GM18507 (cell line): ENCODE results near the gene SEC31A.
"Not testable (repeated sequence)": the region's sequence is repeated elsewhere in the genome, so short reads cannot be mapped to it uniquely, and the experiment has no call there.

Experiments
- DNase-seq: peaks from one replicate; pipeline ENCODE4 v3.0.0; 2011; ENCODE audit warnings: low read depth; ENCODE audit not compliant: insufficient read length; ENCODE audit errors: extremely low spot score
- FAIRE-seq: peaks from 2 replicates; lab custom pipeline; 2011; peaks lifted over from hg19 to GRCh38; lab: Jason Lieb, UNC

The SEC31A gene

DNA sequence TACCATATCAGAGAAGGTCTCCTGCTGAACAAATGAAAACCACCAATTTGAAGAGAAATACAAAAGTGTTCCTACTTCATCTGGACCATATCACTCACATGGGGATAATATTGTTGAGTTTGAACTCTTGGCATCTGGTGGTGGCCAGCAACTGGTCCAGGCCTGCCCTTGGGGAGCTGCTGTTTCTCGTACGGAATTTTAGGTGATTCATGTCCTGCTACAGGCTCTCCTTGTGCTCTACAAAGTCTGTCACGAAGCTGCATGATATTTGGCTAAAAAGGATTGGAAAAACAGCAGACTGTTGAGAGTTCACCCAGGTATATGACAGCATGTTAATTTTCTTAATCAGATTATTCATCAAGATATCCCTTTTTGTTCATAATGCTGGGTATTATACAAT is 42.2 kb downstream of the SEC31A start:
- FAIRE-seq (no peak), DNase-seq (no peak)

GRCh38 chr4:82842593-82842992 is 48.4 kb downstream of the SEC31A start:
- no peak for FAIRE-seq

DNA sequence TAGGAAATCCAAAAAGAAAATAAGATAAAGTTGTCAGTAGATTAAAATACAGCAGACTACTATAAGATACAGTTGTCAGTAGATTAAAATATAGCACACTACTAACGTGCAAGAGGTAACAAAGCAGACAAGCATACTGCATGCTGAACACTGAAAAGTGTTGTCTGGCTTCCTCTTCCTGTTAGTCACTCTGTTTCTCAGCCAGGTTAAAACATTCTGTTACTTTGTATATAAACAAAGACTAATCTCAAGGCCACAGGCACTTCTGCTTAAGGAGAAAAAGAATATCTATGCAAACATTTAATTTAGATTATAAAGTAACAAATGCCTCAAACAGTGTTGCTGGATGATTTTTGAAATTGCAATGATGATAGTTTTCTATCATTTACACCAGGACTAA is 51.3 kb downstream of the SEC31A start:
- no peak for FAIRE-seq
- DNase-seq = no peak

More at GRCh38 chr4:82842593-82842992, 48.4 kb downstream of the SEC31A start:
- DNase-seq = no peak

- DNase-seq = no peak
- FAIRE-seq = no peak
Observed at GRCh38 chr4:82833696-82834313, 57.1 kb downstream of the SEC31A start.

DNA sequence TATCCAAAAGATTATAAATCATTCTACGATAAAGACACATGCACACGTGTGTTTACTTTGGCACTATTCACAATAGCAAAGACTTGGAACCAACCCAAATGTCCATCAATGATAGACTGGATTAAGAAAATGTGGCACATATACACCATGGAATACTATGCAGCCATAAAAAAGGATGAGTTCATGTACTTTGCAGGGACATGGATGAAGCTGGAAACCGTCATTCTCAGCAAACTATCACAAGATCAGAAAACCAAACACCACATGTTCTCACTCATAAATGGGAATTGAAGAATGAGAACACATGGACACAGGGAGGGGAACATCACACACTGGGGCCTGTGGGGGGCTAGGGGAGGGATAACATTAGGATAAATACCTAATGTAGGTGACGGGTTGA is 57.9 kb downstream of the SEC31A start:
- FAIRE-seq, DNase-seq: not testable (repeated sequence)

- DNase-seq = no peak
- FAIRE-seq = no peak
Observed at GRCh38 chr4:82825425-82825824, 65.5 kb downstream of the SEC31A start.

DNA sequence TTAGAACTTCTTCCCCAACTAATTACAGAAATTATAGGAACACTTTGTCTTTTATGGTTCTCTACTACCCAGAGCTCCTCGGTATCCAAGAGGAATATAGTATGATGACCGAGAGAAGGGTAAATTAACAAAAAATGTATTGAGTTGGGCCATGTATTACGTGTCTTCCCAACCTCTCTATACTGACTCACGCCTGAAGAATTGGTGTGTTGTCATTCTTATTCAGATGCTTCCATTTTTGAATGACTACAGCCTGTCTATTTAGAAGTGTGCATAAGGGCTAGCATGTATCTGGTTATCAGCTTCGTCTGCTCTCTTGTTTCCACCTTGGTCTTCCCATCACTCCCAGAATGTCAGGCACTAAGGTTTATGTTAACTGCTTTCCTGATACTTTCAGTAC is 67.9 kb downstream of the SEC31A start:
- FAIRE-seq (no peak), DNase-seq (no peak)

DNA sequence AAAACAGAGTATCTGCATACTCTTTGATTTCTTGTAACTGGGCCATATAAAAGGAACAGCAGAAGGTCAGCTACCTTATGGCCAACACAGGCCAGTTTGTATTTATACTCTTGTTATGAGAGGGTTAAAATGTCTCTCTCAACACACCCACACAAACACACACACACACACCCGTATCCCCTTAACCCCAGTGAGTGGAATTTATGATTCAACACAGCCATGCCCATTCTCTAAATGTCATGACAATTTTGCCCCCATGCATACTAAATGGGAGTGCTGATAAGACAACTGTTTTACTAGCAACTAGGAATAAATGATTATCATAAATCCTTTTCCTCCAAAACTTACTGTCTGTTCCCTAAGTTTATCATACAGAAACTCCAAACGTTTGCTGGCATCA is 70.3 kb downstream of the SEC31A start:
- FAIRE-seq (no peak), DNase-seq (no peak)

- no peak for DNase-seq
- FAIRE-seq = peak; percentile 73
Observed at GRCh38 chr4:82818664-82819662, 72.0 kb downstream of the SEC31A start.

DNA sequence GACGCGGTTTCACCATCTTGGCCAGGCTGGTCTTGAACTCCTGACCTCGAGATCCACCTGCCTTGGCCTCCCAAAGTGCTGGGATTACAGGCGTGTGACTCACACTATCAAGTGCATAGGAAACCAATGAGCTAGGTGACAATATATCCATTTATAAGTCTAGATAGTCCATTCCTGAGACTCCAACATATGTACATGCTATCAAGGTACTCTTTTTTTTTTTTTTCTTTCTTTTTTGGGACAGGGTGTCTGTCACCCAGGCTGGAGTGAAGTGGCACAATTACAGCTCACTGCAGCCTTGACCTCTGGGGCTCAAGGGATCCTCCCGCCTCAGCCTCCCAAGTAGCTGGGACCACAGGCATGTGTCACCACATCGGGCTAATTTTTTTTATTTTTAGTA is 74.1 kb downstream of the SEC31A start:
- FAIRE-seq = not testable (repeated sequence)

GRCh38 chr4:82814034-82814433 is 76.9 kb downstream of the SEC31A start:
- DNase-seq = no peak
- no peak for FAIRE-seq

More for the DNA sequence above, 74.1 kb downstream of the SEC31A start:
- DNase-seq = not testable (repeated sequence)

DNA sequence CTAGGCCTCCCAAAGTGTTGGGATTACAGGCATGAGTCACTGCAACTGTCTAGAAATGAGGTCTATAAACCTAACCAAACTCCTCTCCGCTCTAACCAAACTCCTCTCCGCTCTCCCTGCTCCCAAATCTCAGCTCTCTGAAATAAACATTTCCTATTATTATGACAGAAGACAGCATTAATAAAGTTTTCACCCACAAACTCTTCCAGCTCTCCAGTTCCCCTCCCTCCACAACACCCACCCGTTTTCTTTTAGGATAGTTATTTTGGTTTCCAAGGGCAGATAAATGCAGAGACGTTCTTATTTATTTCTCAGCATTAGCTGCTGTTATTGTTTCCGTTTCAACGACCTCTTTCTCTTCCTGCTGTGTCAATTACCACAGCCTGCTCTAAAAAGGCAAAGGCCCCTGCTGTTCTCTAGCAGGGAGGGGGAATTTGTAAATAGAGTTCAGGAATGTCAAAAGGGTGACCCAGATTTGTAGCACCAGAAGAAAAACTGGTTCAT is 79.1 kb downstream of the SEC31A start:
- FAIRE-seq (no peak), DNase-seq (no peak)

GRCh38 chr4:82811392-82811791 is 79.6 kb downstream of the SEC31A start:
- DNase-seq (no peak), FAIRE-seq (no peak)

- no peak for FAIRE-seq
- DNase-seq = no peak
Observed at GRCh38 chr4:82810176-82810575, 80.8 kb downstream of the SEC31A start.

GRCh38 chr4:82809619-82810018 is 81.3 kb downstream of the SEC31A start:
- DNase-seq = no peak
- FAIRE-seq = no peak

DNA sequence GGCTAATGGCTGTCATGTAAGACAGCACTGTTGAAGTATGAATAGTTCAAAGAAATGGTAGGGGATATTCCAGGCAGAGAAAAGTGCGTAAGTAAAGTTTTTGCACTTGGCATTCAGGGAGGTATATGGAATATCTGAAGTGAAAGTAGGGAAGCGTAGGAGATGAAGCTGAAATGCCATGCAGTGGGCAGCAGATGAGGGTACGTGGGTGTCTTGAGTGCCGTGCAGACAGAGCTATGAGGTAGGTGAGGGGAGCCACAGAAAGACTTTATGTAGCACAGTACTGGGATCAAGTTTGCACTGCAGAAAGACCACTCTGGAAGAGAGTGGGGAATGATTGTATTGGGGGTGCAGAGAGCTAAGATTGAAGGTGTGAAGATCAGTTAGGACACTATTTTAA is 87.2 kb downstream of the SEC31A start:
- DNase-seq (no peak), FAIRE-seq (no peak)

- FAIRE-seq (no peak), DNase-seq (no peak)
Observed at GRCh38 chr4:82802911-82803310, 88.0 kb downstream of the SEC31A start.

DNA sequence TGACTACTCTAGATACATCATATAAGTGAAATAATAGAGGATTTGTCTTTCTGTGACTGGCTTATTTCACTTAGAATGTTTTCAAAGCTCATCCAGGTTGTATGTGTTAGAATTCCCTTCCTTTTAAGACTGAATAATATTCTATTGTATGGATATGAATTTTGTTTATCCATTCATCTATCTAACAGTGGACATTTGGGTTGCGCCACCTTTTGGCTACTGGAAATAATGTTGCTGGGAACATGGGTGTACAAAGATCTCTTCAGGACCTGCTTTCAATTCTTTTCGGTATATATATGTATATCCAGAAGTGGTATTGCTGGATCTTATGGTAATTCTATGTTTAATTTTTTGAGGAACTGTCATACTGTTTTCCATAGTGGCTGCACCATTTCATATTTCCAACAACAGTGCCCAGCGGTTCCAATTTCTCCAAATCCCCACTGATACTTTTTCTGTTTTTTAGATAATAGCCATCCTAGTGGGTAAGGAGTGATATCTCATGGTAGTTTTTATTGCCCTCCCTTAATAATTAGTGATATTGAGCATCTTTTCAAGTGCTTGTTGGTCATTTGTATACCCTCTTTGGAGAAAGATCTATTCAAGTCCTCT is 88.9 kb downstream of the SEC31A start:
- DNase-seq = no peak
- peak; percentile 77 for FAIRE-seq

DNA sequence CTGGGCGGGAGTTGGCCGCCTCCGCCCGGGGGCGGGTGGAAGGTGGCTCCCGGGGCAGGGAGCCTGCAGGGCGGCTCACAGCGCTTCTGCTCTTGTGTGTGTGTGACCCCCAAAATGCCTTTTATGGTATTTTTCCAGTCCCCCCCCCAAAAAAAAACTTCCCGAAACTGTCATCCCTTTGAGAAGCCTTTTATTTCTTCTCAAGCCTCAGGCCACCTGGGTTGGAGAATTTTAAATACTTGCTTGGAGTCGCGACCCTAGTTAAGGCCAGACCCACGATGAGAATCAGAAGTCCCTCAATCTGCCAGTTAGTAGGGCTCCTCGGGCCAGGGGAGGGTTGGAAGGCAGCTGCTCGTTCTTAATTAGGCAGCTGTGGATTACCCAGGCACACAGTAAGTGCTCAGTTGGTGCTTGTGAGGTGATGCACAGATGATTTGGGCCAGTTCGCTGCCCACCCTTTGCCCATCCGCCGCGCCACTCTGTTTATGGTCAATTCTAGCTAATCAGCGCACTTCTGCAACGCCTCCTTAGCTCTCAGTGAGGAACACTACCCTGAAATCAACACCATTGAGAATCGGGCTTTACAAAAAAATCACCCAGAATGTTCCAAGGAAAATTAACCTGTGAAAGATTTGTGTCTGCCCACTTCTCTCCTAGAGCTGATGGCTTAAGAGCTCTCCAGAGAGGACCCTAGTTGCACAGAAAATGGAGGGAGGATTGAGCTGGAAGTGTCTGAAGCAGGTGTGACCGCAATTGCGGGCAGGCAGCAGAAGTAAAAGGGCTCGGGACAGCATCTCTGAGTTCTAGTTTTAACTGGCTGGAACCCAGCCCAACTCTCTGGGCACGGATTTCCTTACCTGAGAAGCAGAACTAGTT is 91.7 kb downstream of the SEC31A start:
- FAIRE-seq (peak; percentile 45), DNase-seq (no peak)
